Mucosa of stomach (tissue), 1 donor: ENCODE data around the gene FGFR2.

Experiments used
- H3K27me3 ChIP-seq: one replicate; pipeline ENCODE4 v1.7.0; 2013; ENCODE audit warnings: mild to moderate bottlenecking, low read length; ENCODE audit not compliant: control insufficient read depth, insufficient read depth
- H3K36me3 ChIP-seq: one replicate; pipeline ENCODE4 v1.7.0; 2013; ENCODE audit warnings: low read length; ENCODE audit not compliant: control insufficient read depth, insufficient read depth
- H3K4me1 ChIP-seq: one replicate; pipeline ENCODE4 v1.7.0; 2013; ENCODE audit warnings: mild to moderate bottlenecking, low read length; ENCODE audit not compliant: control insufficient read depth, insufficient read depth
- H3K4me3 ChIP-seq: one replicate; pipeline ENCODE4 v1.7.0; 2013; ENCODE audit warnings: low read length
- H3K9ac ChIP-seq: one replicate; pipeline ENCODE4 v1.7.0; 2013; ENCODE audit warnings: mild to moderate bottlenecking, low read length, moderate library complexity
- H3K9me3 ChIP-seq: one replicate; pipeline ENCODE4 v1.7.0; 2013; ENCODE audit warnings: mild to moderate bottlenecking, low read length, moderate library complexity; ENCODE audit not compliant: control insufficient read depth
- donor health status: Pancreatic carcinoma.

FGFR2 gene

GRCh38 chr10:121578965-121579364 is 19.3 kb downstream of the FGFR2 start:
- Histone ChIP-seq H3K9me3 (no peaks in the 10 kb centered on the region), H3K36me3 (no peaks in the 10 kb centered on the region), H3K9ac (no peak overlapping the region), H3K4me3 (no peak overlapping the region), H3K4me1 (peaks cover 13% of the 10 kb centered on the region), H3K27me3 (no peaks in the 10 kb centered on the region)

DNA sequence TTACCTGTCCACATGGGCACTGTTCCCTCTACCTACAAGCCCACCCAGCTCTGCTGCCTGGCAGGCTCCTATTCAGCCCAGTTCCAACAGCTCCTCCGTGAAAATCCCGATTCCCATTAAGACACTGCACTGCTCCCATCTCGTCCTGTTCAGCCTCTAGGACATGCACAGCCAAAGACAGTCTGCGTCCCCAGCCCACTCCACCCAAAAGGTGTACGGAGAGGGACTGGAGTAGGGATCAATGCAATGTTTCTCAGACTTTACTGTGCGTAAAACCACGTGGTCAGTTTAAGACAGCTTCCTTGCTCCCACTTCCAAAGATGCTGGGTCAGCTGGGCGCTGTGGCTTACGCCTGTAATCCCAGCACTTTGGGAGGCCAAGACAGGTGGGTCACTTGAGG is 19.9 kb downstream of the FGFR2 start:
- Histone ChIP-seq H3K27me3 (no peaks in the 10 kb centered on the region), H3K9ac (no peak overlapping the region), H3K4me3 (no peak overlapping the region), H3K4me1 (peaks cover 20% of the 10 kb centered on the region), H3K36me3 (no peaks in the 10 kb centered on the region), H3K9me3 (no peaks in the 10 kb centered on the region)

- Histone ChIP-seq H3K9ac (no peak overlapping the region), H3K36me3 (no peaks in the 10 kb centered on the region), H3K27me3 (no peaks in the 10 kb centered on the region), H3K9me3 (no peaks in the 10 kb centered on the region), H3K4me1 (peaks cover 27% of the 10 kb centered on the region), H3K4me3 (no peak overlapping the region)
These were observed 20.7 kb downstream of the FGFR2 start for GRCh38 chr10:121577568-121577967.

GRCh38 chr10:121576139-121576538 is 22.1 kb downstream of the FGFR2 start:
- Histone ChIP-seq H3K27me3 (no peaks in the 10 kb centered on the region), H3K4me3 (no peak overlapping the region), H3K4me1 (peaks cover 25% of the 10 kb centered on the region), H3K9me3 (no peaks in the 10 kb centered on the region), H3K9ac (no peak overlapping the region), H3K36me3 (no peaks in the 10 kb centered on the region)

- H3K4me1 ChIP-seq: peaks cover 14% of the 10 kb centered on the region
- no peaks in the 10 kb centered on the region for H3K36me3 ChIP-seq
- H3K4me3 ChIP-seq: no peak overlapping the region
- no peaks in the 10 kb centered on the region for H3K9me3 ChIP-seq
- H3K27me3 ChIP-seq: no peaks in the 10 kb centered on the region
- no peak overlapping the region for H3K9ac ChIP-seq
These were observed 23.6 kb downstream of the FGFR2 start for GRCh38 chr10:121574519-121575166.

- H3K36me3 ChIP-seq: no peaks in the 10 kb centered on the region
- H3K4me3 ChIP-seq: no peak overlapping the region
- H3K27me3 ChIP-seq: no peaks in the 10 kb centered on the region
- H3K9ac ChIP-seq: peak overlapping the region; percentile 20
- peaks cover 14% of the 10 kb centered on the region for H3K4me1 ChIP-seq
- H3K9me3 ChIP-seq: no peaks in the 10 kb centered on the region
These were observed 24.7 kb downstream of the FGFR2 start for GRCh38 chr10:121573538-121573941.

DNA sequence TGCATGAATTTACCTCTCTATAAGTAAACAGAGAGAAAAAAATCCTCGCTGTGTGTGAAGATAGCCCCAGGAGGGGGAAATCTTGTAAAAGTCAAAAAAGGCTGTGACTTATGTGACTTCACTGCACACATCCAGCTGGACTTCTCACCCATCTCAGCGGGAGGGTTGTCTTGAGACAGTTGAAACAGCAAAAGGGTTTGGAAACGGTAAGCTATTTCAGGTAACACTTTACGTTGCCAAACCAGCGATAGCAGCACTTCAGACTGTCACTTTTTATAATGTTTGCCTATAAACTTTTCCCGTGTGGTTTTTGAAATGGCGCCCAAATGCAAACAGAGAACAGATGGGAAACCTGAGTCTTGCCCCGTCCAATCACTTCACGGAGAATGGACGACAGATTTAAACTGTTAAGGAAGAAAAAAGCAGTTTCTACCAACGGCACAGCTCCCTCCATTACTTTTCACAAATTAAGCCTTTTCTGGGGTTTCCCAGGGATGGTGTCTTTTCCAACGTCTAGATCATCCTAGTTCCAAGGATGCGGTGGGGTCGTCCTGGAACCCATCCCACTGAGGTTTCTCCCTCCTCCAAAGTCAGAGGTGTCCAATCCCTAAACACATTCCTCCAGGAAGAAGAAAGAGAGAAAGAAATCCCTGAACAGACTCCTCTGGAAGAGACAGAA is 25.2 kb downstream of the FGFR2 start:
- no peak overlapping the region for H3K4me3 ChIP-seq
- H3K9ac ChIP-seq: peak overlapping the region; percentile 20
- no peaks in the 10 kb centered on the region for H3K9me3 ChIP-seq
- peaks cover 14% of the 10 kb centered on the region for H3K4me1 ChIP-seq
- H3K36me3 ChIP-seq: no peaks in the 10 kb centered on the region
- H3K27me3 ChIP-seq: no peaks in the 10 kb centered on the region

DNA sequence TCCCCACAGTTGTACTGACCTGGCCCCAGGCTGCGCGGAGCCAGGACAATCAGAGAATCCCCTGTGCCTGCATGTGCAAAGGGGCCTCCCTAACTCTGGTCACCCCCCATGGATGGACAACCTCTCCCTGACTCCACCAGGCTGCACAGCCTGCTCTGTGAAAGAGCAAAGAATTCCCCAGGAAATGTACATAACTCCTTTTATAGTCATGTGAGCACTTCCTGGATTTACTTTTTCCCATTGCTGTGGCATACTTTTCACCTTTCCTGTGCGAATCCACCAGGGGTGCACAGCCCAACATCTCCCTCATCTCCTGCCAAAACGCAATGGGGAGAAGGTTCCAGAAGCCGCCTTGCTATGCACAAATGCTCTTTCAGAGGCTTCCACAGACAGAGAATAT is 27.9 kb downstream of the FGFR2 start:
- Histone ChIP-seq H3K9me3 (no peaks in the 10 kb centered on the region), H3K27me3 (no peaks in the 10 kb centered on the region), H3K4me1 (peaks cover 14% of the 10 kb centered on the region), H3K4me3 (no peak overlapping the region), H3K9ac (no peak overlapping the region), H3K36me3 (no peaks in the 10 kb centered on the region)

DNA sequence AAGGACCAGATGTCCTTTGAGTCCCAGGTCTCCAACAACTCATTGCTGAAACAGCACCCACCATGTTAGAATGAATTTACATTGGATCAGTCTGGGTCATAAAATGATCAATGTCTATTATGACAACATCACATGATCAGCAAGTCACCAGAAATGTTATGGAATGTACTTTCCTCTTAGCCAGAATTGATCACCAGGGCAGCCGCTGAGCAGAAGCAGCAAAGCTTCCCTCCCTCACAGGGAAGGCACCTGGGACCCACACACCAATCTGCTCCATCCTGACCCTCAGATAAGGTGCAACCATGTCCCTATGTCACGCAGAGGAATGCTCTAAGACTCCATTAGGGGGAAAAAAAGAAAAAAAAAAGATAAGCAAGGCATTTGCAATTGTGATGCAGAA is 30.0 kb downstream of the FGFR2 start:
- Histone ChIP-seq H3K9ac (no peak overlapping the region), H3K4me1 (peaks cover 7% of the 10 kb centered on the region), H3K36me3 (no peaks in the 10 kb centered on the region), H3K27me3 (no peaks in the 10 kb centered on the region), H3K9me3 (no peaks in the 10 kb centered on the region), H3K4me3 (no peak overlapping the region)

DNA sequence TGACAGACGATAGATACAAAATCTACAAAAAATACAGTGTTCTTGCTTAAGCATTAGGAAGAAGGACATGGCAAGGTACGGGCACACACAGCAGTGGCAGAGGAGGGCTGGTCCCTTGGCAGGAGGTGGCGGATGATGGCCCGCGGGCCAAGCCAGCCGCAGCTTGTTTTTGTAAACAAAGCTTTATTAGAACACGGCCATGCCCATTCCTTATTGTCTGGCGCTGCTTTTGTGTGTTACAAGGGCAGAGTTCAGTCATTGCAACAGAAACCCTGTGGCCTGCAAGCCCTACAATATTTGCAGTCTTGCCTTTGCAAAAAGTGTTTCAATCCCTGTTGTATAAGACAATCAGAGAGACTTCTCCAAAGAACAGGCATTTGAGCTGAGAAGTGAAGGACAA is 30.7 kb downstream of the FGFR2 start:
- Histone ChIP-seq H3K27me3 (no peaks in the 10 kb centered on the region), H3K9ac (no peak overlapping the region), H3K36me3 (no peaks in the 10 kb centered on the region), H3K4me1 (peaks cover under 1% of the 10 kb centered on the region), H3K9me3 (no peaks in the 10 kb centered on the region), H3K4me3 (no peak overlapping the region)

- H3K9ac ChIP-seq: no peak overlapping the region
- no peaks in the 10 kb centered on the region for H3K4me1 ChIP-seq
- H3K27me3 ChIP-seq: no peaks in the 10 kb centered on the region
- H3K36me3 ChIP-seq: no peaks in the 10 kb centered on the region
- no peaks in the 10 kb centered on the region for H3K9me3 ChIP-seq
- no peak overlapping the region for H3K4me3 ChIP-seq
These were observed 31.5 kb downstream of the FGFR2 start for GRCh38 chr10:121566755-121567154.

- Histone ChIP-seq H3K4me3 (no peak overlapping the region), H3K27me3 (no peaks in the 10 kb centered on the region), H3K36me3 (no peaks in the 10 kb centered on the region), H3K9me3 (no peaks in the 10 kb centered on the region), H3K9ac (no peak overlapping the region), H3K4me1 (peaks cover 8% of the 10 kb centered on the region)
These were observed 38.8 kb downstream of the FGFR2 start for GRCh38 chr10:121559326-121560026.
